GM12801 (cell line): ENCODE measurements around the gene LMOD2.
A peak's percentile ranks its signal among the peaks of the same experiment; 100 is the strongest.

Experiments
- CTCF ChIP-seq: IDR thresholded peaks from one replicate; pipeline ENCODE4 v1.5.1; 2011; ENCODE audit warnings: control low read depth; ENCODE audit not compliant: insufficient read length; ENCODE audit errors: extremely low read depth

Gene LMOD2

GRCh38 chr7:123621707-123622106, 34.0 kb upstream of the LMOD2 start:
- TF ChIP-seq CTCF, result no peak

- no peak for TF ChIP-seq CTCF
Measured at GRCh38 chr7:123622660-123623386, 32.8 kb upstream of the LMOD2 start.

GRCh38 chr7:123624527-123625183, 31.0 kb upstream of the LMOD2 start:
- peak; percentile 58 for TF ChIP-seq CTCF

- TF ChIP-seq CTCF, result no peak
Measured at GRCh38 chr7:123625254-123625653, 30.4 kb upstream of the LMOD2 start.

- no peak for TF ChIP-seq CTCF
Measured at GRCh38 chr7:123627851-123628250, 27.8 kb upstream of the LMOD2 start.

- no peak for TF ChIP-seq CTCF
Measured at GRCh38 chr7:123628829-123629228, 26.8 kb upstream of the LMOD2 start.

- no peak for TF ChIP-seq CTCF
Measured at GRCh38 chr7:123629281-123629680, 26.4 kb upstream of the LMOD2 start.
